Activated naive CD4-positive, alpha-beta T cell treated with anti-CD3 and anti-CD28 coated beads, Interleukin-2, amount 50 U/mL, for 72 hours (primary cell): Measurements from ENCODE around the gene CYP39A1. TPM values are rescaled to one million over a fixed set of nuclear protein-coding genes. Genes with fewer than 3 reads are reported as not detected.
A peak's percentile ranks its signal among the peaks of the same experiment; 100 is the strongest.

Experiments
- ATAC-seq, 2 donors: fragments of 150-1000 bp; cut with Tn5 transposase; 2 replicates each; pipeline ENCODE4 v1.10.0; 2021; ENCODE audit warnings: mild to moderate bottlenecking in 2 of 2, moderate library complexity in 2 of 2
- DNase-seq, 2 donors: peaks; one replicate each; pipeline ENCODE4 v3.0.0; 2021 to 2022; ENCODE audit warnings: low spot score in 2 of 2
- H3K27ac Mint-ChIP-seq, 2 donors: one replicate each; pipeline ENCODE4 v1.8.0; 2022; ENCODE audit warnings: mild to moderate bottlenecking in 2 of 2, mixed read lengths in 2 of 2
- H3K36me3 Mint-ChIP-seq, 2 donors: one replicate each; pipeline ENCODE4 v1.8.0; 2022; ENCODE audit warnings: mixed read lengths in 2 of 2
- H3K9me3 Mint-ChIP-seq, 2 donors: one replicate each; pipeline ENCODE4 v1.8.0; 2022; ENCODE audit warnings: mixed read lengths in 2 of 2
- total RNA-seq, 2 donors: library from RNA; stranded (reverse); gene quantifications; one replicate each; pipeline ENCODE4 v1.2.3, GENCODE V29; 2022

The CYP39A1 gene
- not detected for total RNA-seq

DNA sequence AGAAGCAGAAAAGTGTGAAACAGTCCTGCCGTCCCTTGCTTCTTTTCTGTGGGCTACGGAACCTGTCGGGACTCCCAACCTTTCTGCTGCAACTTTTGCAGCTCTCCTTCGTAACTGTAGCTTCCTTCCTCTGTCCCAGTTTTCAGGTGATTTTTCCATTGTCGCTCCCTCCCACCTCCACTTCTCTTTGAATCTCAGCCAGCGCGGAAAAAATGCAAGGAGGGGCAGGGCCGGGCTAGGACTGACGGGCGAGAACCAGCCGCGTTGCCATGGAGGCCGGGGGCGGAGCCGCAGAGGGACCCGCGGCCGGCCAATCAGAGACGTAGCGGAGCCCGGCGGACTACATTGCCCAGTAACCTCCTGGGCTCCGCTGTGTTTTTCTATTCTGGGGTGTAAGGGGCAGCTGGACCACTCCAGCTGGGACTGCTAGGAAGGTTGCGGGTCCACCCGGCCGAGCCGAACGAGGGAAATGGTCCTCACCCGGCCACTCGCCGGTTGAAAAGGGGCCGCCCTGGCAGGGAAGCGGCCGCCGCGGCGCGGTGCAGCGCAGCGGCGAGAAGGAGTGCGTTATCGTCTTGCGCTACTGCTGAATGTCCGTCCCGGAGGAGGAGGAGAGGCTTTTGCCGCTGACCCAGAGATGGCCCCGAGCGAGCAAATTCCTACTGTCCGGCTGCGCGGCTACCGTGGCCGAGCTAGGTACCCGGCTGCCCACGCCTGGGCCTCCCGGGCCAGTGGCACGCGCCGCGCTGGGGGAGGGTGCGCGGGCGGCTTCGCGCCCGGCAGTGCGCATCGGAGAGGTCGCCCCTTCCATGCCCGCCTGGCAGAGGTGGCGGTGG lies at the start of gene CYP39A1, which contains the start of gene SLC25A27:
Gene CYP39A1 (minus strand): TSS at position 216 of the 836 bp plus-strand sequence. CDS start 236 bp downstream, outside the sequence.
Gene SLC25A27 (plus strand): TSS at position 373 of the 836 bp plus-strand sequence. CDS start 218 bp downstream, at position 591.
- Mint-ChIP-seq H3K36me3 (peaks cover 0 to 5% of the 10 kb centered on the region in 2 donors), H3K27ac (peak within 1 kb of the TSS in 1 of 2 donors; percentile 12), H3K9me3 (no peaks in the 10 kb centered on the region)
- peak; percentile 69 to 84 for DNase-seq
- ATAC-seq, result peak; percentile 99 to 100

- DNase-seq, result no peak
- Mint-ChIP-seq H3K36me3 (no peaks in the 10 kb centered on the region), H3K9me3 (no peaks in the 10 kb centered on the region), H3K27ac (no peak overlapping the region)
- ATAC-seq, result no peak
Measured at GRCh38 chr6:46699970-46700369, 47.4 kb upstream of the CYP39A1 start.

- no peaks in the 10 kb centered on the region for H3K9me3 Mint-ChIP-seq
- H3K27ac Mint-ChIP-seq, result no peak overlapping the region
- ATAC-seq, result no peak
- no peak for DNase-seq
- H3K36me3 Mint-ChIP-seq, result no peaks in the 10 kb centered on the region
Measured at GRCh38 chr6:46690911-46691451, 38.4 kb upstream of the CYP39A1 start.

- Mint-ChIP-seq H3K36me3 (no peaks in the 10 kb centered on the region), H3K9me3 (no peaks in the 10 kb centered on the region)
Measured at GRCh38 chr6:46690141-46690755, 37.6 kb upstream of the CYP39A1 start.

DNA sequence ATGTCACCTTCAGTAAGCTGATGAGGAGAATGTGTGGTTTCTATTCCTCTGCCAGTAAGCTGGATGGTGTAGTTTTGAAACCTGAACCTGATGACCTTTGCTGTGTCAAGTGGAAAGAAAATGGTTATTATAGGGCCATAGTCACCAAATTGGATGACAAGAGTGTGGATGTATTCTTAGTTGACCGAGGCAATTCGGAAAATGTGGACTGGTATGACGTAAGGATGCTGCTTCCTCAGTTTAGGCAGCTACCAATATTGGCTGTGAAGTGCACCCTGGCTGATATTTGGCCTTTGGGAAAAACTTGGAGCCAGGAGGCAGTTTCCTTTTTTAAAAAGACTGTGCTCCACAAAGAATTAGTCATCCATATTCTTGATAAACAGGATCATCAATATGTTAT lies 37.0 kb upstream of the CYP39A1 start:
- DNase-seq (no peak), ATAC-seq (no peak)
- no peaks in the 10 kb centered on the region for H3K36me3 Mint-ChIP-seq
- H3K9me3 Mint-ChIP-seq, result no peaks in the 10 kb centered on the region
- H3K27ac Mint-ChIP-seq, result no peak overlapping the region

More at GRCh38 chr6:46690141-46690755, 37.6 kb upstream of the CYP39A1 start:
- no peak overlapping the region for H3K27ac Mint-ChIP-seq
- DNase-seq (no peak), ATAC-seq (no peak)

GRCh38 chr6:46688966-46689335 lies 36.3 kb upstream of the CYP39A1 start:
- H3K9me3 Mint-ChIP-seq, result no peaks in the 10 kb centered on the region
- H3K36me3 Mint-ChIP-seq, result no peaks in the 10 kb centered on the region
- ATAC-seq (no peak), DNase-seq (no peak)
- no peak overlapping the region for H3K27ac Mint-ChIP-seq

DNA sequence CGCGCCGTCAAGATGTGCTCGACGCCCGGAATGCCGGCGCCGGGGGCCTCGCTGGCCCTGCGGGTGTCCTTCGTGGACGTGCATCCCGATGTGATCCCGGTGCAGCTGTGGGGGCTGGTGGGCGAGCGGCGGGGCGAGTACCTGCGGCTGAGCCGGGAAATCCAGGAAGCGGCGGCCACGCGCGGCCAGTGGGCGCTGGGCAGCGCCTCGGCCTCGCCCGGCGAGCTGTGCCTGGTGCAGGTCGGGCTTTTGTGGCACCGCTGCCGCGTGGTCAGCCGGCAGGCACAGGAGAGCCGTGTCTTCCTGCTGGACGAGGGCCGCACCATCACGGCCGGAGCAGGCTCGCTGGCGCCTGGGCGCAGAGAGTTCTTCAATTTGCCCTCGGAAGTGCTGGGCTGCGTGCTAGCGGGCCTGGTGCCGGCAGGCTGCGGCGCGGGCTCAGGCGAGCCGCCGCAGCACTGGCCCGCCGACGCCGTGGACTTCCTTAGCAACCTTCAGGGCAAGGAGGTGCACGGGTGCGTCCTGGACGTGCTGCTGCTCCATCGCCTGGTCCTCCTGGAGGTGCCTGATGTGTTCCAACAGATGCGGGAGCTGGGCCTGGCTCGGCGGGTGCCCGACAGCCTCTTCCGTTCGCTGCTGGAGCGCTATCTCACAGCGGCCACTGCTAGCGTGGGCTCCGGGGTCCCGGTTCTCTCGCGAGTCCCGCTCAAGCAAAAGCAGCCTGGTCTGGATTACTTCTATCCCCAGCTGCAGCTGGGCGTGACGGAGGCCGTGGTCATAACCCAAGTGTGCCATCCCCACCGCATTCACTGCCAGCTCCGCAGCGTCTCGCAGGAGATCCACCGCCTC lies 35.7 kb upstream of the CYP39A1 start:
- no peak overlapping the region for H3K27ac Mint-ChIP-seq
- ATAC-seq, result no peak
- no peaks in the 10 kb centered on the region for H3K36me3 Mint-ChIP-seq
- DNase-seq, result no peak
- no peaks in the 10 kb centered on the region for H3K9me3 Mint-ChIP-seq

DNA sequence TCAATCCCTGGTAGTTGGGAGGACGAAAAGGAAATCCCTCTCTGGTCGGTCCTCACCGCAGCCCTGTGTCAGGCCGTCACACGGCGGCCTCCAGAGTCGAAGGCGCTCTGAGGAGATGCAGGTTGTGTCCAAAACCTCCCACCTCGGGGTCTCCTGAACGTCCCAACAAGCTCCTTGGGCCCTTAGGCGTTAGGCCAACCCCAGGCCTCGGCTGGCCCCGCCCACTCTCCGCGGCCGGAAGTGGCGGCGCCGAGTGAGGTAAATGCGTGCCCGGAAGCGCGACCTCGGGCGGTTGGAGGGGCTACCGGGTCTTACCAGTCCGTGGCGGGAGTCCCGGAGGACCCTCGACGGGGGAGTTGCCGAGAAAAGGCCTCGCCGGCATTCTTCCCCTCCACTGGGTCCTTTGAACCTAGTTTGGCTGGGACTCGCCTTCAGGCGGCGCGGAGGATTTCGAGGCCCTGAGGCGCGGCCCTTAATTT lies 35.0 kb upstream of the CYP39A1 start, which contains the start of gene TDRD6:
Gene TDRD6 (plus strand): TSS at position 267 of the 479 bp plus-strand sequence. CDS start 244 bp downstream, outside the sequence.
- Mint-ChIP-seq H3K27ac (no peak within 1 kb of the TSS), H3K9me3 (no peaks in the 10 kb centered on the region), H3K36me3 (no peaks in the 10 kb centered on the region)
- ATAC-seq (no peak), DNase-seq (no peak)

GRCh38 chr6:46684771-46685170 lies 32.2 kb upstream of the CYP39A1 start:
- Mint-ChIP-seq H3K27ac (no peak overlapping the region), H3K36me3 (no peaks in the 10 kb centered on the region), H3K9me3 (no peaks in the 10 kb centered on the region)
- ATAC-seq (no peak), DNase-seq (no peak)

DNA sequence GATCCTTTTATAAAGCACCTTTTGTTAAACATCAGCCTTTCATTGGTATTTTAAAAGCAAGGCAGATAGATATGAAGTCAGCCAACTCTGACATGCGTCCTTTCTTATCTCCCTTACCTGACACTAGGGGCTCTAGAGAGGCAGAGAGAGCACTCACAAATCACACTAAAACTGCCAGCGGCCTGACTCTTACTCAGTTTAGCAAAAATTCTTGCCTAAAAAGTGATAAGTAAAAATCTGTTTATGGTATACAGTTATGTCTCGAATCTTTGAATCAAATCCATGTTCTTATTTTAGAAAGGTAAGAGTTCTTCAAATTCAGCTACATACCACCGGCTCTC lies 24.7 kb upstream of the CYP39A1 start:
- Mint-ChIP-seq H3K27ac (no peak overlapping the region), H3K36me3 (no peaks in the 10 kb centered on the region), H3K9me3 (no peaks in the 10 kb centered on the region)
- ATAC-seq (no peak), DNase-seq (no peak)

DNA sequence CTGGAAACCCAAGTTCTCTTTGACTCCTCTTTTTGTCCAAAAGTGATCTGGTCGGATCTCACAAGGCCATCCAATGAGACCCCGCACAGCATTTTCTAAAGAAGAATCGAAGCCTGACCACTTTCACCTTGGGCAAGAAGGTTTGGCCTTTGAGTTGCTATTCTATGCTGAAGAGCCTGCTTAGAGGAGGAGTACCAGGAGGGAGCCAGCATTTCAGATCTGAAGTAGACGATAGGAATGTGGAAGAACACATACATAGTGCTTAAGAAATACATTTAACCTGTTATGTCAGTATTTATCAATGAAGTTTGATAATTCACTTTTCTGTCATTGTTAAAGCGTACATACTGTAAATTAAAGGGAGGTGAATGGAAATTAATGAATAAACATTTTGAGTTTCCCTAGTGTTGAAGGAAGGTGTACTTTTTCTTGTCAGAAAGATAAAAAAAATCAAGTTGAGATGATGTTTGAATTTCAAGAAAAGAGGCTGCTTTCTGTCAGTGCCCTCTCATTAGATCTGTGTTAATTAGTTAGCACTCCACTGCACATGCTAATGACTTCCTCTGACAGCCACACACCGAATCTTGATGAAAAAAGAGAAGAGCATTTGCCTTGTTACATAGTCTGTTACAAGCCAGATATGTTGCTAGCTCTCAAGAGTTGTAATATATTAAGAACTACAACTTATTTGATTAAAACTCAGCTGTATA lies 24.1 kb upstream of the CYP39A1 start:
- Mint-ChIP-seq H3K9me3 (no peaks in the 10 kb centered on the region), H3K27ac (no peak overlapping the region), H3K36me3 (no peaks in the 10 kb centered on the region)
- ATAC-seq (no peak), DNase-seq (no peak)

DNA sequence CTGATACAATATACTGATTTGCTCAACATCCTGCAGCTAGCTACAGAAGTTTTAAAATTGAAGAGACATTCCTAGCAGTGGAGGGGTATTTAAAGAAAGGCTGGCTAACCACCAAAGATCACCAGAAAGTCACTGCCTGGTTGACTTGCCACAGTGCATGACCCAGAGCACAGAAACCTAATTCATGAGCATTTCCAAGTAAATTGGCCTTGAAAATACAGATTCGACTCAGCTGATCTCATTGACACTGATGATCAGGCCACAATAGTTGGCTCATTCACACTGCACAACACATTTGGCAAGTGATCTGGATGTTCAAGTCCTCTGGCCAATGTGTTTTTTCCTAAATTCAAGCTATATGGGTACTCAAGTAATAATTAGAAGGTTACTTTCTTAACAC lies 21.8 kb upstream of the CYP39A1 start:
- Mint-ChIP-seq H3K36me3 (no peaks in the 10 kb centered on the region), H3K27ac (no peak overlapping the region), H3K9me3 (no peaks in the 10 kb centered on the region)
- no peak for DNase-seq
- ATAC-seq, result peak in 1 of 2 donors; percentile 57

- Mint-ChIP-seq H3K9me3 (no peaks in the 10 kb centered on the region), H3K27ac (no peak overlapping the region), H3K36me3 (no peaks in the 10 kb centered on the region)
- no peak for DNase-seq
- ATAC-seq, result no peak
Measured at GRCh38 chr6:46667377-46667776, 14.8 kb upstream of the CYP39A1 start.

GRCh38 chr6:46661483-46661882 lies 8.9 kb upstream of the CYP39A1 start:
- Mint-ChIP-seq H3K9me3 (no peaks in the 10 kb centered on the region), H3K36me3 (no peaks in the 10 kb centered on the region), H3K27ac (no peak overlapping the region)
- no peak for DNase-seq
- no peak for ATAC-seq

GRCh38 chr6:46657642-46658041 lies 5.0 kb upstream of the CYP39A1 start:
- ATAC-seq (no peak), DNase-seq (no peak)
- Mint-ChIP-seq H3K9me3 (no peaks in the 10 kb centered on the region), H3K36me3 (peaks cover 0 to 5% of the 10 kb centered on the region in 2 donors), H3K27ac (no peak overlapping the region)

DNA sequence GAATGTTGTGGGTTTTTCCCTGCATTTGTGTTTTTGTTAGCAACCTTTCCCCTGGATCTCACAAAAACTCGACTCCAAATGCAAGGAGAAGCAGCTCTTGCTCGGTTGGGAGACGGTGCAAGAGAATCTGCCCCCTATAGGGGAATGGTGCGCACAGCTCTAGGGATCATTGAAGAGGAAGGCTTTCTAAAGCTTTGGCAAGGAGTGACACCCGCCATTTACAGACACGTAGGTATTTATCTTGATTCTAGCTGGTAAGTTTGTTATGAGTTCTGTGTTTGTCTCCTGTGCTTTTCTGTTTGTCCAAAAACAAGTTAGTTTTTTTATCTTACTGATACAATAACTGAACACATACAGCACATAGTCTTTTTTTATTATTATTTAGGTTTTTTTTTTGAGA lies 3.2 kb upstream of the CYP39A1 start:
- no peak for ATAC-seq
- peaks cover 0 to 5% of the 10 kb centered on the region in 2 donors for H3K36me3 Mint-ChIP-seq
- DNase-seq, result no peak
- no peak overlapping the region for H3K27ac Mint-ChIP-seq
- H3K9me3 Mint-ChIP-seq, result no peaks in the 10 kb centered on the region
